GM21529 (cell line): Measurements from ENCODE around the gene SIX2.

Experiments
- ATAC-seq: cut with Tn5 transposase; IDR thresholded peaks from one replicate; pipeline ENCODE4 v1.9.1; 2021; ENCODE audit not compliant: unreplicated experiment

Gene SIX2

DNA sequence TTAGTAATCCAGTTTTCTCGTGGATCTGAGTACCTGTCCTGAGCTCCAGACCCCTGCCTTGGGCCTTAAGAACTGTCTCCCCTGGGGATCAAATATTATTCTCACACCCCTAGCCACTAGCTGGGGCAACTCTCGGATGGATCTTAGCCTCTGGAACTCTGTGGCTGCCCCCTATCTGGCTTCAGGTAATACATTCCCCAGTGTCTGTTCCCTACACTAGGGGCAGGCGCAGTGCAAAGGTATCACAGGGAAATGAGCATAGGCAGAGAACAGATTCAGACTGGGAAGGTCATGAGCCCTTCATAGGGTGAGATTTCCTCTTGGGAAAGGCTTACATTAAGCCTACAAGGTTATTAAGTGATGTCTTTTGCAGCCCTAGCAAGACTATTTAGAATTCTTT is 11.2 kb upstream of the SIX2 start:
- no peak for ATAC-seq

DNA sequence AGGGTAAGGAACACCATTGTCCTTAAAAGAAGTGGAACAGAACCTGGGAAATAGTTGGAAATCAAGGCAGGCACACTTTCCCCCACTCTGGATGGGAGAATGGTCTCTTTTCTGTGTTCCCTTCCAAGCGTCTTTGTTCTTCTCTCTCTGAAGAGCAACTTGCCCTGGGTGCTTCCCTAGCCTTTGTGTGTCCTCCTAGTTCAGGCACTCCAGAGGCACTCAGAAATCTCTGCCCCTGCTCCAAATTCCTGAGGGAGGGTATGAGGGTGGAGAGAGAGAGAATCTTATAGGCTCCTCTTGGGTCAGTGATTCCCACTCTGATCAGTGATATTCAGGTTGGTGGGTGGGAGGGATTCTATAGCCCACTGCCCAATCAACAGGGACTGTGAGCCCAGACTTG is 8.8 kb upstream of the SIX2 start:
- no peak for ATAC-seq

DNA sequence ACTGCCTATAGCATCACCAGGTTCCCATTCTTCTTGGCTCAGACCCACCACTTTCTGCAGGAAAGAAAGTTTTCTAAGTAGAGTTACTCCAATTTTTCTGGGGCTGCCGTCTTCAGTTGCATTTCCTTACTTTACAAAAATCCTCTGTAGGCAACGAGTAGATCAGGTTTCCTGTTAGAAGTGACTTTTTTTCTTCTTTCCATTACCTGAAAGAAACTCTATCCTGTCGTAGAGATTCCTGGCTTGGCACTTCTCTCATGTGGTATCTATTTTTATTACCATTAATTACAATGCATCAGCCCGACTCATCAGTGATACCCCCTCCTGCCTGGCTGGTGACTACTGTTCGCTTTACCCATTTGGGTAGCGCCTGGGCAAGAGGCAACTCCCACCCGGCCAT is 5.6 kb upstream of the SIX2 start:
- ATAC-seq: no peak

GRCh38 chr2:45014016-45014702 is 4.9 kb upstream of the SIX2 start:
- ATAC-seq: no peak

GRCh38 chr2:45013229-45014015 is 4.2 kb upstream of the SIX2 start:
- no peak for ATAC-seq

- ATAC-seq: no peak
Observed at GRCh38 chr2:45012733-45013132, 3.5 kb upstream of the SIX2 start.

DNA sequence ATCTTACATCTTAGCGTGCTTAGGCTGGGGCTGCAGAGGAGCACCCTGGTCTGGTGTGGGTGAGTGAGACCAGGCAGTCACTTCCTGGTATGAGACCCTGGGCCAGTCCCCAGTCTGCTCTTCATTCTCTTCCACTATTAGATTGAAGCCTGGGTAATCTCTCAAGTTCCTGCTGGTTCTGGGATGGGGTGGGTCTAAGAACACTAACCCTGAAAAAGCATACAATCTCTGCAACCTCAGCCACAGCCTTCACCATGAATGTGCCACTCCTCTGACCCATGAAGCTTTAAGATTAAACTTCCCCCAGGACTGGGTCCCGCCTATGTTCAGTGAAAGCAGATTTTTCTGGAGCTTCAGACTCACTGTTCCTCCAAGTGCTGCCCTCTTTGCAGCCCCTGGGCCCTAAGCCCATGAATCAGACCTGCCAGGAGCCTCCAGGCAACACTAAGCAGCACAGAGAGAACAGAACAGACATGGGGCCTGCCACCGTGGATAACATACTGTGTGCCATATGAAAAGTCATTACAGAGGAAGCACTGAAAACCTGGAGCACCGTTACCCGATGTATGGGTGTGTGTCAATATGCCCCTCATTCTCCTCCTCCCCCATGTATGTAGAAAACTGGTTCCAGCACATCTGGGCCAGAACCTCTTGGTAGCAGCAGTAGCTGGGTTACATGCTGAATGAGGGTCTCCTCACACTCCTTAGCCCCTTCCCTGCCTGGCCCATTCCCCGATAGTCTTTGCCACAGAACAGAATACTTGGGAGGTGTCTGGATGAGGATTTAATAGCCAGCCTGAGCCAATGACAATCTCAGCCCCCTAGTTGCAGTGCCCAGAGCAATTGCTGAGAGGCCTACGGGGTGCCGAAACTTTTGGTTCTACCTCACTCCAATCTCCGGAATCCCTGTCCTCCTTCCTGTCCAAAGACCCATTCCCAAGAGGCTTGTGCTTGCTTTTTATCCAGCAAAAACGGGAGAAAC is 2.7 kb upstream of the SIX2 start:
- ATAC-seq: no peak

DNA sequence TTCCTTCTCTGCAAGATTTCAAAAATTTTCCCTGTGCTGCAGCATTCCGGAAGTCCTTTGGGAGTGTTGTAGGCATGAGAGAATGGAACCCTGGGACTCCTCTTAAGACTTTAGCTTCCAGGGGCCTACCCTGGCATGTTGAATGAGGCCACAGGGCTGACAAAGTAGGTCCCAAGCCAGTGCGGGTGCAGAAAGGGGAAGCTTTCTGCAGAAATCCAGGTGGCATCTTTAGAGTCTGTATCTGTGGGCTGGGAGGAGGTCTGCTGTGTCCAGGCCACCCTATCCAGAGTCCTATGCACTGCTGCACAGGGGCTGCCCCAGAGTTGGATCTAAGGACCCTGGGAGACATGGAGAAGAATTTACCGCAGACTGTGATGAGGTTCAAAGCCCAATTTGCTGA is 1.9 kb upstream of the SIX2 start:
- ATAC-seq: no peak

GRCh38 chr2:45010702-45011012 is 1.4 kb upstream of the SIX2 start:
- no peak for ATAC-seq

GRCh38 chr2:45009928-45010701 is 863 bp upstream of the SIX2 start:
- ATAC-seq: no peak

GRCh38 chr2:45008296-45009129 is 739 bp downstream of the SIX2 start:
- no peak for ATAC-seq

DNA sequence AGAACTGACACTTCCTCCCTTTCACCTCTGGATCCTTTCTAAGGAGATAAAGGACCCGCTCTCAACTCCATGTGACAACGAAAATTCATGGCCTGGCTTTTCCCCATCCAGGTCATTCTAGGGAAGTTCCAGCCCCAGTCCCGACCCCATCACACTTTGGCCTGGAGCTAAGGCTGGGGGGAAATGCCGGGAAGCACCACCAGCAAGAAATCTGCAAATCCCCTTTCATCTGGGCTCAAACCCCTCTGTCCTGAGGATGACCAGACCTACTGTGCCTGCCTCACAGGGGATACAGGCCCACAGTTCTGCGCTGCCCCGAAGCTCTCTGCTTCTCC is 1.3 kb downstream of the SIX2 start:
- ATAC-seq: no peak

DNA sequence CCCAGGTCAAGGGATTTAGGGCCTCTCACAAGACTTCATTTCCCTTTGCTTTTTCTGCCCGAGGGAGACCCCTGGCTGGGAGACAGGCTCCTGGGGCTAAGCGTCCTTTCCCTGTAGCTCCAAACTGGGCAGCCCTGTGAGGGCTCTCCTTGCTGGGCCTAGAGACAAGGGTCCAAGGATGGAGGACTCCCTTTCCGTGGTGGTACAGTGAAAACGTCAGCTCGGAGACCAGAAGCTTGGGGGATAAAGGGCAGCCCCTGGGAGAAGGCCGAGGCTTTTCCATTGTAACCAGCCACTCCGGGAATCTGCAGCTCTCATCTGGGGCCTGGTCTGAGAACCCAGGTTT is 2.3 kb downstream of the SIX2 start:
- no peak for ATAC-seq

GRCh38 chr2:45006041-45006941 is 3.0 kb downstream of the SIX2 start:
- ATAC-seq: no peak

DNA sequence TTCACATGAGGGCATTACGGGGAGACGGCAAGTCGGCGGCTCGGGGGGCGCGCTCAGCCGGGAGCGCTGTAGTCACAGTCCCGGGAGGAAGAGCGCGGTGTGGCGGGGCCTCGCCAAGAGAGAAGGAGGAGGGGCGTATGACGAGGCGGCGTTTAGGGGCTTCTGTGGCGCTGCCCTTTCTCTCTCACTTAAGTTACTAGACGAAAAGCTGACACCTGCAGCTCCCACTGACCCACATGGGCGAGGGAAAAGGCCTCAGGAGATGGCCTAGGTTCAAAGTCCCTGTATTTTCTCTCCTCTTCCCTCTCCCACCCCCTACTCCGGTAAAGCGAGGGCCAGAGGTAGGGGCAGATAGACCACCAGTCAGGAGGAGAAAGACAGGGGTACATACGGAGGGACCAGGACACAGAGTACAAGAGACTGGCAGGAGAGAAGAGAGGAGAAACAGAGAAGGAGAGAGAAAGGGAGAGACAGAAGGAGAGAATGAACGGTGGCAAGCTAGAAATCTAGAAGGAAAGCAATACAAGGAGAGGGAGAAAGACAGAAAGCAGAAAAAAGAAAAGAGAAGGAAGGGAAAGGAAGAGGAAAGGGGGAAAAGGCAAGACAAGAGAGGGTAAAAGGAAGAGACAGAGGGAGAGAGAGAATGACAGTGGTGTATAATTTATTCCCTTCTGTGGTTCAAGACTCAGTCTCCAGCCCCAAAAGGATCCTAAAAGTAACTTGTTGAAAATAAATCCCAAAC is 3.8 kb downstream of the SIX2 start:
- ATAC-seq: no peak

DNA sequence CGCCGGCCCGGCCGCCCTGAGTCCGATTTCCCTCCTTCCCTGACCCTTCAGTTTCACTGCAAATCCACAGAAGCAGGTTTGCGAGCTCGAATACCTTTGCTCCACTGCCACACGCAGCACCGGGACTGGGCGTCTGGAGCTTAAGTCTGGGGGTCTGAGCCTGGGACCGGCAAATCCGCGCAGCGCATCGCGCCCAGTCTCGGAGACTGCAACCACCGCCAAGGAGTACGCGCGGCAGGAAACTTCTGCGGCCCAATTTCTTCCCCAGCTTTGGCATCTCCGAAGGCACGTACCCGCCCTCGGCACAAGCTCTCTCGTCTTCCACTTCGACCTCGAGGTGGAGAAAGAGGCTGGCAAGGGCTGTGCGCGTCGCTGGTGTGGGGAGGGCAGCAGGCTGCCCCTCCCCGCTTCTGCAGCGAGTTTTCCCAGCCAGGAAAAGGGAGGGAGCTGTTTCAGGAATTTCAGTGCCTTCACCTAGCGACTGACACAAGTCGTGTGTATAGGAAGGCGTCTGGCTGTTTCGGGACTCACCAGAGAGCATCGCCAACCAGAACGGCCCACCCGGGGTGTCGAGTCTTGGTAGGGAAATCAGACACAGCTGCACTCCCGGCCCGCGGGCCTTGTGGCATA is 4.6 kb downstream of the SIX2 start:
- ATAC-seq: no peak

DNA sequence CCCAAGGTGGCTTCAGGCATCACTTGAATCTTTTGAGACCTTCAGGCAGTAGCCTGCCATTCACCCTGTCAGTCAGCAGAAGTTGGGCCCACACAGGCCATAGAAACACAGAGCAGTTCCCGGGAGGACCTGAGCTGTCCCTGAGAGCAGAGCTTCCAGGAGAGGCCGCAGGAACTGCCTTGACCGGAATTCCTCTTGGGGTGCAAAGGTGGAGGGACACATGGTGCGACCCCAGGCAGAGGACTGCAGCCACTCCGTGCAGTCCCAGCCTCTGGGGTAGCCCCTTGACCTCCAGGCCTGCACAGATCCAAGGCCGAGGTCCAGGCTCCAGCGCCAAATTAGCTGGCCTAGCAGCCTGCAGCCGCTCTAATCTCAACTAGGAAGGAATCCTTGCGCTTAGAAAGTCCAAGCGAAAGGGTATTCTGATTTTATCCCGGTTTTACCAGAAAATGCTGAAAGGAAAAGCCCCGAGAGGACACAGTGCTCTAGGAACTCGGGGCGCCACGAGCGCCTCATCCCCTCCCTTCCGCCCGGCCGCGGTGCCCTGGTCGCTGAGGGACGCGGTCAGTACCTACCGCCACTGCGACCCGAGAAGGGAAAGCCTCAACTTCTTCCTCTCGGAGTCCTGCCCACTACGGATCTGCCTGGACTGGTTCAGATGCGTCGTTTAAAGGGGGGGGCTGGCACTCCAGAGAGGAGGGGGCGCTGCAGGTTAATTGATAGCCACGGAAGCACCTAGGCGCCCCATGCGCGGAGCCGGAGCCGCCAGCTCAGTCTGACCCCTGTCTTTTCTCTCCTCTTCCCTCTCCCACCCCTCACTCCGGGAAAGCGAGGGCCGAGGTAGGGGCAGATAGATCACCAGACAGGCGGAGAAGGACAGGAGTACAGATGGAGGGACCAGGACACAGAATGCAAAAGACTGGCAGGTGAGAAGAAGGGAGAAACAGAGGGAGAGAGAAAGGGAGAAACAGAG is 5.4 kb downstream of the SIX2 start:
- no peak for ATAC-seq
